SK-N-SH (cell line): ENCODE data around the gene AKAP6. TPM values are rescaled to one million over a fixed set of nuclear protein-coding genes. Genes with fewer than 3 reads are reported as not detected.

ENCODE experiments used
- CTCF ChIA-PET: fragments of 300-600, 350-600 bp; formaldehyde crosslinking; extraction: SDS; loops from one replicate; lab custom pipeline; 2021; lab: Yijun Ruan, JAX
- POLR2A ChIA-PET: fragments of 350-600 bp; sonication (Branson Sonifier 250); formaldehyde crosslinking; extraction: SDS; loops from one replicate; lab custom pipeline; 2020; ENCODE audit warnings: antibody characterized with exemption, inconsistent platforms; lab: Yijun Ruan, JAX
- DNase-seq: peaks from one replicate; pipeline ENCODE4 v3.0.0; 2012
- H2AFZ ChIP-seq: fragments of 200-600 bp; sonication (generic); 2 replicates; pipeline ENCODE4 v1.8.1; 2016; ENCODE audit warnings: antibody characterized with exemption, mild to moderate bottlenecking, low read depth
- H3F3A ChIP-seq: fragments of 200-600 bp; sonication (generic); replicated peaks from 2 replicates; pipeline ENCODE3; 2016; ENCODE audit warnings: antibody characterized with exemption, mild to moderate bottlenecking; ENCODE audit not compliant: insufficient read depth
- H3K27ac ChIP-seq, 2 experiments: fragments of 200-500 bp in 1 of 2; fragments of 200-600 bp in 1 of 2; sonication (Bioruptor generic) in 1 of 2; sonication (generic), shearing (Covaris generic) in 1 of 2; 2 replicates each; pipeline versions ENCODE4 v1.5.1 to v1.6.1; 2014 to 2016; ENCODE audit warnings: low read depth in 2 of 2, inconsistent platforms in 1 of 2, low read length in 1 of 2, mild to moderate bottlenecking in 1 of 2, mixed read lengths in 1 of 2
- H3K27me3 ChIP-seq: fragments of 200-600 bp; sonication (generic), shearing (Covaris generic); 2 replicates; pipeline ENCODE4 v1.6.1; 2016; ENCODE audit warnings: mixed run types; ENCODE audit not compliant: insufficient read depth
- H3K36me3 ChIP-seq, 2 experiments: fragments of 200-500 bp in 1 of 2; fragments of 200-600 bp in 1 of 2; sonication (Bioruptor generic) in 1 of 2; sonication (generic) in 1 of 2; replicated peaks in 1 of 2; 2 replicates each; pipeline versions ENCODE3 to v1.5.1; 2014 to 2016; ENCODE audit warnings: low read length in 1 of 2, mild to moderate bottlenecking in 1 of 2; ENCODE audit not compliant: insufficient read depth in 2 of 2, control insufficient read depth in 1 of 2
- H3K4me1 ChIP-seq, 2 experiments: fragments of 200-500 bp in 1 of 2; fragments of 200-600 bp in 1 of 2; sonication (Bioruptor generic) in 1 of 2; sonication (generic), shearing (Covaris generic) in 1 of 2; 2 replicates each; pipeline versions ENCODE4 v1.5.1 to v1.6.1; 2014 to 2016; ENCODE audit warnings: low read depth in 1 of 2, low read length in 1 of 2, mixed run types in 1 of 2; ENCODE audit not compliant: insufficient read depth in 2 of 2, control insufficient read depth in 1 of 2
- H3K4me2 ChIP-seq: fragments of 200-600 bp; sonication (generic), shearing (Covaris generic); 2 replicates; pipeline ENCODE4 v1.6.1; 2017; ENCODE audit warnings: mixed run types
- H3K4me3 ChIP-seq, 2 experiments: fragments of 200-500 bp in 1 of 2; fragments of 200-600 bp in 1 of 2; sonication (Bioruptor generic) in 1 of 2; sonication (generic), shearing (Covaris generic) in 1 of 2; 2 replicates each; pipeline versions ENCODE4 v1.5.1 to v1.8.1; 2014 to 2016; ENCODE audit warnings: low read depth in 2 of 2, inconsistent platforms in 1 of 2, low read length in 1 of 2, mild to moderate bottlenecking in 1 of 2, mixed read lengths in 1 of 2, moderate library complexity in 1 of 2
- H3K79me2 ChIP-seq: fragments of 200-600 bp; sonication (generic); 2 replicates; pipeline ENCODE4 v1.8.1; 2017; ENCODE audit warnings: mild to moderate bottlenecking; ENCODE audit not compliant: insufficient read depth
- H3K9ac ChIP-seq: fragments of 200-600 bp; sonication (generic); 2 replicates; pipeline ENCODE4 v1.6.1; 2017; ENCODE audit warnings: mixed run types
- H3K9me2 ChIP-seq: fragments of 200-600 bp; sonication (generic); 2 replicates; pipeline ENCODE4 v1.6.1; 2017; ENCODE audit warnings: mixed run types
- H3K9me3 ChIP-seq: fragments of 200-600 bp; sonication (generic); 2 replicates; pipeline ENCODE4 v1.6.1; 2017; ENCODE audit warnings: mixed run types, mild to moderate bottlenecking, moderate library complexity
- H4K20me1 ChIP-seq: fragments of 200-600 bp; sonication (generic); 2 replicates; pipeline ENCODE4 v1.6.1; 2017; ENCODE audit warnings: mild to moderate bottlenecking, mixed run types; ENCODE audit not compliant: insufficient read depth
- CHD2 ChIP-seq: fragments of 150-350 bp; IDR thresholded peaks from 2 replicates; pipeline ENCODE4 v1.6.1; 2018; ENCODE audit warnings: low read length; ENCODE audit not compliant: partially characterized antibody
- ELF1 ChIP-seq: IDR thresholded peaks from 2 replicates; pipeline ENCODE4 v1.4.0; 2012
- EP300 ChIP-seq, 2 experiments: IDR thresholded peaks; 2 replicates each; pipeline versions ENCODE4 v1.4.0 to v1.6.1; 2012; ENCODE audit warnings: borderline replicate concordance in 1 of 2, low read depth in 1 of 2, low read length in 1 of 2
- EZH2phosphoT487 ChIP-seq: fragments of 200-600 bp; sonication (generic); IDR thresholded peaks from 2 replicates; pipeline ENCODE4 v1.6.1; 2017; ENCODE audit warnings: low read depth, mixed run types, mild to moderate bottlenecking, antibody characterized with exemption, moderate library complexity, borderline replicate concordance
- FOSL2 ChIP-seq: IDR thresholded peaks from 2 replicates; pipeline ENCODE4 v1.4.0; 2012; ENCODE audit warnings: low read depth, mild to moderate bottlenecking, moderate library complexity, borderline replicate concordance
- FOXJ3 ChIP-seq: sonication (generic); formaldehyde crosslinking; IDR thresholded peaks from 2 replicates; pipeline ENCODE4 v1.5.1; 2020; ENCODE audit warnings: mild to moderate bottlenecking, missing genetic modification reagents
- FOXM1 ChIP-seq: IDR thresholded peaks from 2 replicates; pipeline ENCODE4 v1.4.0; 2012; ENCODE audit warnings: low read depth, mild to moderate bottlenecking
- GABPA ChIP-seq: IDR thresholded peaks from 2 replicates; pipeline ENCODE4 v1.4.0; 2012; ENCODE audit warnings: low read depth, mild to moderate bottlenecking
- JUND ChIP-seq: IDR thresholded peaks from 2 replicates; pipeline ENCODE4 v1.4.0; 2012
- MEF2A ChIP-seq: IDR thresholded peaks from 2 replicates; pipeline ENCODE4 v1.4.0; 2012; ENCODE audit warnings: low read depth, borderline replicate concordance
- MXI1 ChIP-seq: IDR thresholded peaks from 2 replicates; pipeline ENCODE4 v1.6.1; 2012; ENCODE audit warnings: mild to moderate bottlenecking, low read depth, low read length, improper control_type of control experiment
- NFIC ChIP-seq: IDR thresholded peaks from 2 replicates; pipeline ENCODE4 v1.4.0; 2012; ENCODE audit warnings: borderline replicate concordance
- NRF1 ChIP-seq: IDR thresholded peaks from 2 replicates; pipeline ENCODE4 v1.6.1; 2012; ENCODE audit warnings: low read depth, mild to moderate bottlenecking, low read length
- PBX3 ChIP-seq: IDR thresholded peaks from 2 replicates; pipeline ENCODE4; 2012
- RAD21 ChIP-seq: IDR thresholded peaks from 2 replicates; pipeline ENCODE4 v1.6.1; 2012; ENCODE audit warnings: mild to moderate bottlenecking, low read length
- REST ChIP-seq: IDR thresholded peaks from 2 replicates; pipeline ENCODE4 v1.6.1; 2012; ENCODE audit warnings: mild to moderate bottlenecking, low read depth, low read length, moderate library complexity
- RFX5 ChIP-seq: IDR thresholded peaks from 2 replicates; pipeline ENCODE4 v1.6.1; 2012; ENCODE audit warnings: mild to moderate bottlenecking, improper control_type of control experiment, low read length
- RXRA ChIP-seq: IDR thresholded peaks from 2 replicates; pipeline ENCODE4 v1.4.0; 2012; ENCODE audit warnings: low read depth, mild to moderate bottlenecking, borderline replicate concordance
- SIN3A ChIP-seq: IDR thresholded peaks from 2 replicates; pipeline ENCODE4 v1.6.1; 2012; ENCODE audit warnings: low read depth, mild to moderate bottlenecking, low read length, moderate library complexity, borderline replicate concordance
- SMC3 ChIP-seq: IDR thresholded peaks from 2 replicates; pipeline ENCODE4 v1.6.1; 2012; ENCODE audit warnings: low read depth, low read length, improper control_type of control experiment
- TAF1 ChIP-seq: IDR thresholded peaks from 2 replicates; pipeline ENCODE4 v1.6.1; 2012; ENCODE audit warnings: low read depth, mild to moderate bottlenecking, low read length, moderate library complexity, borderline replicate concordance
- TCF12 ChIP-seq: IDR thresholded peaks from 2 replicates; pipeline ENCODE4 v1.4.0; 2012
- TEAD4 ChIP-seq: IDR thresholded peaks from 2 replicates; pipeline ENCODE4 v1.4.0; 2012; ENCODE audit warnings: mild to moderate bottlenecking, borderline replicate concordance; ENCODE audit not compliant: insufficient read depth
- WGBS: methylation state at CpG from one replicate; pipeline ENCODE4 v1.1.6; 2017; ENCODE audit warnings: low lambda C conversion rate; 5-methylcytosine and 5-hydroxymethylcytosine counted together
- polyA plus RNA-seq, 3 experiments: library from polyadenylated mRNA; depleted of rRNA; stranded (reverse); fragments of >200 nt; gene quantifications; 2 replicates each; pipeline ENCODE4 v1.2.3, GENCODE V29; 2012
- TF ChIP-seq, protein P1 (sequence below): IDR thresholded peaks from 2 replicates; pipeline ENCODE4 v1.4.0; 2012; ENCODE audit warnings: low read depth, borderline replicate concordance
- TF ChIP-seq, protein P2 (sequence below): IDR thresholded peaks from 2 replicates; pipeline ENCODE4 v1.4.0; 2012; ENCODE audit warnings: low read depth
- TF ChIP-seq, protein P3 (sequence below): fragments of 150-350 bp; IDR thresholded peaks from 2 replicates; pipeline ENCODE4 v1.6.1; 2017; ENCODE audit warnings: antibody characterized with exemption, low read length, low read depth, borderline replicate concordance
- TF ChIP-seq, protein P4 (sequence below): IDR thresholded peaks from 2 replicates; pipeline ENCODE4 v1.4.0; 2012; ENCODE audit warnings: low read depth, borderline replicate concordance

Gene AKAP6
- polyA plus RNA-seq, 1 of the 3 experiments (the other 2 are of a cell fraction): 1.7 TPM

DNA sequence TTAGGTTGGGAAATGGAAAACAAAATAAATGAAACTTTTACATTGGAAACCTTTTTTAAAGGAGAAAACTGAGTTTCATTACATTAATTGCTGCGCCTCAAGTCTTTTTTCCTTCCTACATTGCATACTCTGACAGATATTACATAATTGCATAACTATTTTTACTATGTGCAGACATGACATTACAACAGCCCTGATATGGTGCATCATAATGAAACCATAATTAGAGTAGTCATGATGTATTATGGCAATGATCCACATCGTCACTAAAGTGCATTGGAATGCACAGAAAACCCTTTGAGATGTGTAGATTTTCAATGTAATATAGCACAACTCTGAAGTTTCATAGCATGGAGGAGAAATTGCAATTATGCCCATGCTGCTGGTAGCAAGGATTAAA, 391.8 kb downstream of the AKAP6 start:
- ChIA-PET POLR2A (no interaction called here), CTCF (interaction anchor here (1.1 to 1.2 kb wide), 2 partner anchors 12 to 1072 kb away, joined by 3 to 4 read pairs; no protein-coding TSS in a partner anchor)
- peaks cover 0 to 23% of the 10 kb centered on the region in 2 experiments; a peak in 2 of 4 replicates for H3K4me1 ChIP-seq
- no peaks in the 10 kb centered on the region for H4K20me1 ChIP-seq
- no peaks in the 10 kb centered on the region for H3K36me3 ChIP-seq
- no peaks in the 10 kb centered on the region for H3K27me3 ChIP-seq
- H3K79me2 ChIP-seq: no peaks in the 10 kb centered on the region
- H3K9me2 ChIP-seq: no peaks in the 10 kb centered on the region
- H2AFZ ChIP-seq: no peak overlapping the region
- DNase-seq: no peak
- no peaks in the 10 kb centered on the region for H3K9me3 ChIP-seq
- WGBS: 36% methylated on average over 2 of the region's 2 CpGs
- H3K27ac ChIP-seq: no peak overlapping the region; a peak in 1 of 4 replicates
- H3K4me3 ChIP-seq: no peak overlapping the region
- H3K4me2 ChIP-seq: no peak overlapping the region
- H3K9ac ChIP-seq: no peak overlapping the region
- H3F3A ChIP-seq: peaks cover 28% of the 10 kb centered on the region
- TF ChIP-seq RFX5 (no peak), FOSL2 (peak; percentile 30; the same call in 1 of the 2 replicates), FOXJ3 (CRISPR knock-in tag) (no peak), GABPA (no peak), TAF1 (no peak), NFIC (peak; percentile 49; the same call in 1 of the 2 replicates), TCF12 (peak; percentile 76), ELF1 (no peak), SIN3A (no peak), FOXM1 (no peak), RXRA (no peak), EP300 (IDR thresholded peaks at IDR 0.05; ENCODE audit: borderline replicate concordance in 1 of 2, low read depth in 1 of 2, low read length in 1 of 2) (peak in 1 of 2 experiments; percentile 73; a peak in 1 of 4 replicates), CHD2 (no peak), NRF1 (no peak), TEAD4 (peak; percentile 48; the same call in 1 of the 2 replicates), REST (no peak), PBX3 (peak; percentile 93), MEF2A (0 out of 2 replicates have a peak, but pooled peaks have one; percentile 12), SMC3 (no peak), MXI1 (no peak), EZH2phosphoT487 (no peak), JUND (peak; percentile 70), RAD21 (no peak)
- TF ChIP-seq, protein P1, sequence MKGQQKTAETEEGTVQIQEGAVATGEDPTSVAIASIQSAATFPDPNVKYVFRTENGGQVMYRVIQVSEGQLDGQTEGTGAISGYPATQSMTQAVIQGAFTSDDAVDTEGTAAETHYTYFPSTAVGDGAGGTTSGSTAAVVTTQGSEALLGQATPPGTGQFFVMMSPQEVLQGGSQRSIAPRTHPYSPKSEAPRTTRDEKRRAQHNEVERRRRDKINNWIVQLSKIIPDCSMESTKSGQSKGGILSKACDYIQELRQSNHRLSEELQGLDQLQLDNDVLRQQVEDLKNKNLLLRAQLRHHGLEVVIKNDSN: no peak
- TF ChIP-seq, protein P2, sequence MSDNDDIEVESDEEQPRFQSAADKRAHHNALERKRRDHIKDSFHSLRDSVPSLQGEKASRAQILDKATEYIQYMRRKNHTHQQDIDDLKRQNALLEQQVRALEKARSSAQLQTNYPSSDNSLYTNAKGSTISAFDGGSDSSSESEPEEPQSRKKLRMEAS: no peak
- TF ChIP-seq, protein P3, sequence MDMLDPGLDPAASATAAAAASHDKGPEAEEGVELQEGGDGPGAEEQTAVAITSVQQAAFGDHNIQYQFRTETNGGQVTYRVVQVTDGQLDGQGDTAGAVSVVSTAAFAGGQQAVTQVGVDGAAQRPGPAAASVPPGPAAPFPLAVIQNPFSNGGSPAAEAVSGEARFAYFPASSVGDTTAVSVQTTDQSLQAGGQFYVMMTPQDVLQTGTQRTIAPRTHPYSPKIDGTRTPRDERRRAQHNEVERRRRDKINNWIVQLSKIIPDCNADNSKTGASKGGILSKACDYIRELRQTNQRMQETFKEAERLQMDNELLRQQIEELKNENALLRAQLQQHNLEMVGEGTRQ: no peak
- TF ChIP-seq, protein P4, sequence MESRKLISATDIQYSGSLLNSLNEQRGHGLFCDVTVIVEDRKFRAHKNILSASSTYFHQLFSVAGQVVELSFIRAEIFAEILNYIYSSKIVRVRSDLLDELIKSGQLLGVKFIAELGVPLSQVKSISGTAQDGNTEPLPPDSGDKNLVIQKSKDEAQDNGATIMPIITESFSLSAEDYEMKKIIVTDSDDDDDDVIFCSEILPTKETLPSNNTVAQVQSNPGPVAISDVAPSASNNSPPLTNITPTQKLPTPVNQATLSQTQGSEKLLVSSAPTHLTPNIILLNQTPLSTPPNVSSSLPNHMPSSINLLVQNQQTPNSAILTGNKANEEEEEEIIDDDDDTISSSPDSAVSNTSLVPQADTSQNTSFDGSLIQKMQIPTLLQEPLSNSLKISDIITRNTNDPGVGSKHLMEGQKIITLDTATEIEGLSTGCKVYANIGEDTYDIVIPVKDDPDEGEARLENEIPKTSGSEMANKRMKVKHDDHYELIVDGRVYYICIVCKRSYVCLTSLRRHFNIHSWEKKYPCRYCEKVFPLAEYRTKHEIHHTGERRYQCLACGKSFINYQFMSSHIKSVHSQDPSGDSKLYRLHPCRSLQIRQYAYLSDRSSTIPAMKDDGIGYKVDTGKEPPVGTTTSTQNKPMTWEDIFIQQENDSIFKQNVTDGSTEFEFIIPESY: no peak
